ENCODE measurements around the gene PMF1. TPM values are rescaled to one million over a fixed set of nuclear protein-coding genes. Genes with fewer than 3 reads are reported as not detected.

PMF1 gene
- total and polyA plus RNA-seq, 4 donors: 24.7 to 63.5 (median 36.9) TPM

GRCh38 chr1:156282479-156283222 lies 69.8 kb downstream of the PMF1 start, which contains the start of gene SMG5:
Gene SMG5 (minus strand): TSS chr1:156282825. CDS start chr1:156282680, 145 bp downstream.
- Histone ChIP-seq H3K36me3 (ENCODE audit: control insufficient read depth in 4 of 4, insufficient read depth in 3 of 4, low read depth in 1 of 4, low read length in 3 of 4) (peaks cover 4 to 15% (median 11%) of the 10 kb centered on the region in 4 donors), H3K9ac (ENCODE audit: low read depth in 1 of 2, low read length in 2 of 2) (peak within 1 kb of the TSS; percentile 80 to 98), H3K4me3 (ENCODE audit: low read depth in 1 of 3, low read length in 3 of 3) (peak within 1 kb of the TSS; percentile 82 to 99 (median 96)), H3K27ac (ENCODE audit: low read depth in 1 of 2, low read length in 2 of 2) (peak within 1 kb of the TSS; percentile 95 to 98), H3K27me3 (ENCODE audit: control insufficient read depth in 4 of 4, insufficient read depth in 4 of 4, low read length in 3 of 4) (no peaks in the 10 kb centered on the region), H3K4me1 (ENCODE audit: control insufficient read depth in 4 of 4, insufficient read depth in 4 of 4, low read length in 3 of 4) (peaks cover 7 to 52% (median 34%) of the 10 kb centered on the region in 4 donors), H3K9me3 (ENCODE audit: control insufficient read depth in 4 of 4, low read length in 3 of 4) (no peaks in the 10 kb centered on the region)
- DNase-seq (ENCODE audit: low spot score): peak; percentile 90
- TF ChIP-seq CTCF (IDR thresholded peaks at IDR 0.05; ENCODE audit: low read depth, low read length, missing input control) (no peak), MAX (IDR thresholded peaks at IDR 0.05) (peak; percentile 79), TAF1 (conservative IDR thresholded peaks at IDR 0.05) (peak; percentile 36), REST (IDR thresholded peaks at IDR 0.05) (peak; percentile 57), ATF3 (IDR thresholded peaks at IDR 0.05) (peak; percentile 47), RAD21 (IDR thresholded peaks at IDR 0.05) (peak; percentile 20 to 36), JUND (IDR thresholded peaks at IDR 0.05) (peak; percentile 30 to 70), HNF4A (conservative IDR thresholded peaks at IDR 0.05) (peak; percentile 60 to 75), SP1 (IDR thresholded peaks at IDR 0.05) (peak; percentile 81), EGR1 (IDR thresholded peaks at IDR 0.05; ENCODE audit: low read depth in 2 of 2) (peak in 1 of 2 donors; percentile 31), GABPA (IDR thresholded peaks at IDR 0.05 in 1 of 2, conservative IDR thresholded peaks at IDR 0.05 in 1 of 2) (peak; percentile 70 to 91), HNF4G (IDR thresholded peaks at IDR 0.05) (peak; percentile 32), NR2F2 (IDR thresholded peaks at IDR 0.05) (no peak), ZBTB33 (IDR thresholded peaks at IDR 0.05) (peak; percentile 99), YY1 (IDR thresholded peaks at IDR 0.05) (peak; percentile 99), RXRA (IDR thresholded peaks at IDR 0.05) (peak; percentile 58 to 74), FOXA2 (IDR thresholded peaks at IDR 0.05) (no peak), FOXA1 (IDR thresholded peaks at IDR 0.05) (peak; percentile 65)
- under 1% methylated on average over 50 of the region's 50 CpGs for WGBS

Data from liver (tissue), 9 donors.